ENCODE measurements around the gene CFAP20. TPM values are rescaled to one million over a fixed set of nuclear protein-coding genes. Genes with fewer than 3 reads are reported as not detected.

Gene CFAP20
- total RNA-seq, 1 donor from 2014 or later = 79.6 TPM

DNA sequence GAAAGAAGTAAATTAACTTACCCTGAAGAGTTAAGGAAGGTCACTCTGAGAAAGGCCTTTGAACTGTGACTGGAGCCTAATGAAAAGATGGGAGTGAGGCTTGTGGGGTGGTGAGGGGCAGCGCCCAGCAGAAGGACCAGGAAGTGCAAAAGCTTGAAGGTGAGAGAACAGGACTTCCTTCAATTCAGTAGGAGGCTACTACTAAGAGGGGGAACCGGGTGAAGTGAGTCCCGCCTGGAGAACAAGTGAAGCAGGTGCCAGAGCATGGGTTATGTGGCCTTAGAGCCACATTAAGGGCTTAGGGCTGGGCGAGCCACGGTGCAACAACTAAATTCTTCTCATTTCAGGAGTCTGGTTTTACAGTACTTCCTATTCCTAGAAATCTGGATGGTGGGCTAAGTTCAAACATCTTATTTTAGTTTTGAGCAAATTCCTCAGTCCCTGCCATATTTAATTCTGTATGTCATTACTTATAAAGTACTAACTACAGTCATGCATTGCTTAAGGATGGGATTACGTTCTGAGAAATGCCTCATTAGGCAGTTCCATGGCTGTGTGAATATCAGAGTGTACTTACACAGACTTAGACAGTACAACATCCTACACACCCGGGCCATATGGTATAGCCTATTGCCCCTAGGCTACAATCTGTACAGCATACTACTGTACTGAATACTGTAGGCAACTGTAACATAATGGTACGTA is 5.1 kb downstream of the CFAP20 start:
- TF ChIP-seq, protein P1, sequence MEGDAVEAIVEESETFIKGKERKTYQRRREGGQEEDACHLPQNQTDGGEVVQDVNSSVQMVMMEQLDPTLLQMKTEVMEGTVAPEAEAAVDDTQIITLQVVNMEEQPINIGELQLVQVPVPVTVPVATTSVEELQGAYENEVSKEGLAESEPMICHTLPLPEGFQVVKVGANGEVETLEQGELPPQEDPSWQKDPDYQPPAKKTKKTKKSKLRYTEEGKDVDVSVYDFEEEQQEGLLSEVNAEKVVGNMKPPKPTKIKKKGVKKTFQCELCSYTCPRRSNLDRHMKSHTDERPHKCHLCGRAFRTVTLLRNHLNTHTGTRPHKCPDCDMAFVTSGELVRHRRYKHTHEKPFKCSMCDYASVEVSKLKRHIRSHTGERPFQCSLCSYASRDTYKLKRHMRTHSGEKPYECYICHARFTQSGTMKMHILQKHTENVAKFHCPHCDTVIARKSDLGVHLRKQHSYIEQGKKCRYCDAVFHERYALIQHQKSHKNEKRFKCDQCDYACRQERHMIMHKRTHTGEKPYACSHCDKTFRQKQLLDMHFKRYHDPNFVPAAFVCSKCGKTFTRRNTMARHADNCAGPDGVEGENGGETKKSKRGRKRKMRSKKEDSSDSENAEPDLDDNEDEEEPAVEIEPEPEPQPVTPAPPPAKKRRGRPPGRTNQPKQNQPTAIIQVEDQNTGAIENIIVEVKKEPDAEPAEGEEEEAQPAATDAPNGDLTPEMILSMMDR (IDR thresholded peaks at IDR 0.05; ENCODE audit: insufficient read depth, low read length, poor library complexity, severe bottlenecking) = no peak
- Histone ChIP-seq H3K36me3 (ENCODE audit: control insufficient read depth, insufficient read depth, low read length) (no peaks in the 10 kb centered on the region), H3K27me3 (ENCODE audit: control insufficient read depth, insufficient read depth, low read length) (no peaks in the 10 kb centered on the region), H3K4me3 (ENCODE audit: low read depth, low read length) (no peak overlapping the region)
- DNase-seq (ENCODE audit: low read depth) = no peak

DNA sequence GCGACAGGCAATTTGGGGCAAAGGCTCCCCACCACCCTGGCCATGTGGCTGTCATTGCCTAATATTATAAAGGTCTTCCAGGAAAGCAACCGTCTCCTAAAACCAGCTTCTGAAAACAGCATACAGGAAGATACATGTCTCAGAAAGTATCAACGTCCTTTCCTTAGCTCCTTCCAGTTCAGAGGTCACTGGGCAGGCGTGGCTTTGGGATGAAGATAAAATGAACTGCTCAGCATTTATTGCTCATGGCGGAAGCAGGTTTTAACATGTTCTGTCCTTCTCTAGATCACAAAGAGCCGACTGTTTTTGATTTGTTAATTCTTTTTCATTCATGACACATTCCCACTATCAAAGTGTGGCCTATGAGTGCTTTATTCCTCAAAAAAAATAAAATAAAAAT is 8.0 kb downstream of the CFAP20 start:
- Histone ChIP-seq H3K27me3 (ENCODE audit: control insufficient read depth, insufficient read depth, low read length) (no peaks in the 10 kb centered on the region), H3K4me3 (ENCODE audit: low read depth, low read length) (no peak overlapping the region), H3K36me3 (ENCODE audit: control insufficient read depth, insufficient read depth, low read length) (no peaks in the 10 kb centered on the region)
- TF ChIP-seq, protein P1 (IDR thresholded peaks at IDR 0.05; ENCODE audit: insufficient read depth, low read length, poor library complexity, severe bottlenecking) = no peak
- DNase-seq (ENCODE audit: low read depth) = no peak

DNA sequence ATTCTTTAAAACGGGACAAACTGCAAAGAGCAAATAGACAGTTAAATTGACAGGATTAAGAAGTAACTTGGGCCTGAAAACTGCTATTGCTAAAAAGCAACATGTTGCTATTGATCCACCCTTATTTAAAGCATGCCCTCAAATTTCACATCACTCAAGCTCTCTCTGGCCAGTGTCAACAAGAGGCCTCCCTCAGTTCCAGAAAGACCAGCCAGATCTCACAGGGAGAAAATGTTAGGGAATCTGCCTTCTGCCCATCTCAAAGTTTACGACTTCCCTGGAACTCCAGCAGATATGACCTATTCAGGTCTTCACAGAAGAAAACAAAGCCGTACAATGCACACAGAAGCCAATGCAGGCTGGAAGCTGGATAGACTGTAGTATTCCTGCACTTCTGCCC is 8.9 kb downstream of the CFAP20 start:
- Histone ChIP-seq H3K4me3 (ENCODE audit: low read depth, low read length) (no peak overlapping the region), H3K27me3 (ENCODE audit: control insufficient read depth, insufficient read depth, low read length) (no peaks in the 10 kb centered on the region), H3K36me3 (ENCODE audit: control insufficient read depth, insufficient read depth, low read length) (peaks cover under 1% of the 10 kb centered on the region)
- TF ChIP-seq, protein P1 (IDR thresholded peaks at IDR 0.05; ENCODE audit: insufficient read depth, low read length, poor library complexity, severe bottlenecking) = no peak
- no peak for DNase-seq (ENCODE audit: low read depth)

DNA sequence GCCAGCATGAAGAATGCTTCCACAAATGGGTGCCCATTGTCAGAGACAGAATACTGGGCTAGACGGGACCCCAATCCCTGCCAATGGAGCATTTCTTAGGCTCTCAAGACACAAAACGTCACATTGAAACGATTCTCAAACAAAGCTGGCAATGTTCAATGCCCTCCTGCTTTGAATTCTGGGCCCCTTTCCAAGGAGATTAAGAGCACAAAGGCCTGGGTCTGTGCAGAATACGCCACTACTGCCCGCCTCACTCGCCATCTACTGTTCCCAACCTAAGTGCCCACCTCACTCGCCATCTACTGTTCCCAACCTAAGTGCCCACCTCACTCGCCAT is 9.7 kb downstream of the CFAP20 start:
- peaks cover 2% of the 10 kb centered on the region for H3K36me3 ChIP-seq (ENCODE audit: control insufficient read depth, insufficient read depth, low read length)
- no peak overlapping the region for H3K4me3 ChIP-seq (ENCODE audit: low read depth, low read length)
- DNase-seq (ENCODE audit: low read depth) = no peak
- TF ChIP-seq, protein P1 (IDR thresholded peaks at IDR 0.05; ENCODE audit: insufficient read depth, low read length, poor library complexity, severe bottlenecking) = no peak
- no peaks in the 10 kb centered on the region for H3K27me3 ChIP-seq (ENCODE audit: control insufficient read depth, insufficient read depth, low read length)

DNA sequence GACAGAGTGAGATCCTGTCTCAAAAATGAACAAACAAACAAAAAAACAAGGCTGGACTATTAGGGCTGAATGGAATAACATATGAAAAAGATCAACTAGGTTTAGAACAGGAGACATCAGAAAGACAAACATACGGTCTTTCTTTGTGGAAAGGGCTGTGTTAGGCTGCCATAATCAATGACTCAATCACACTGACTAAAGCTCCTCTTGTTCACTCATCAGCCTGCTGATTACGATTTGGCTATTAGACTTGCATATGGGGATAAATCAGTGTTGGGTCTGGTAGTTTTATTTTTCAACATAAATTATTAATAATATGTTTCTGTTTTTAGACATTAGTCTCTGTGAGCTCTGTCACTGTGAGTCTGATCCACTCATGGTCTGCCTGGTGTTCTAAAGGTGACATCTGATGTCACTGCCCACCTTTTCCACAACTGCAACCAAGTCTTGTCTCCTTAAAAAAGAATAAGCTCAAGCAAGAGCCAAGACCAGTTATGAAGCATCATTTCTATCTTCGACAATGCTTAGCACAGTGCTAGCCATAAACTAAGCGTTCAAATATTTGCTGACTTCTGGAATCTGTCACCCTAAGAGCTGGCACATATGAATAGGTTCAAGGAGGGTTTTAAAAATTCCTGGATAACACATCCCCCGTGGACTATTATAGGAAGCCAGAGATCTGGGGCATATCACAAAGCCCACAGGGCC is 10.2 kb downstream of the CFAP20 start:
- TF ChIP-seq, protein P1 (IDR thresholded peaks at IDR 0.05; ENCODE audit: insufficient read depth, low read length, poor library complexity, severe bottlenecking) = no peak
- Histone ChIP-seq H3K27me3 (ENCODE audit: control insufficient read depth, insufficient read depth, low read length) (no peaks in the 10 kb centered on the region), H3K36me3 (ENCODE audit: control insufficient read depth, insufficient read depth, low read length) (peaks cover 2% of the 10 kb centered on the region), H3K4me3 (ENCODE audit: low read depth, low read length) (no peak overlapping the region)
- DNase-seq (ENCODE audit: low read depth) = no peak
